Tibial artery (tissue), 4 donors: ENCODE results near the gene MON2.
A peak's percentile ranks its signal among the peaks of the same experiment; 100 is the strongest.
"Not testable (repeated sequence)": the region's sequence is repeated elsewhere in the genome, so short reads cannot be mapped to it uniquely, and the experiment has no call there.

Experiments
- DNase-seq, 2 donors: peaks; one replicate each; pipeline ENCODE4 v3.0.0-alpha.2; 2019
- H3K27ac ChIP-seq, 2 donors: fragments of 200-600 bp; sonication (generic) in 1 of 2; 1 replicate in 1 of 2; 2 replicates in 1 of 2; pipeline ENCODE4 v1.5.1; 2018 to 2019; ENCODE audit warnings: mild to moderate bottlenecking in 1 of 2
- H3K27me3 ChIP-seq, 2 donors: fragments of 200-600 bp; sonication (generic) in 1 of 2; one replicate each; pipeline versions ENCODE4 v1.5.1 to v1.6.0; 2016 to 2019
- H3K36me3 ChIP-seq, 3 donors: fragments of 200-600 bp; sonication (generic) in 2 of 3; one replicate each; pipeline ENCODE4 v1.5.1; 2016 to 2019; ENCODE audit warnings: mild to moderate bottlenecking in 2 of 3
- H3K4me1 ChIP-seq, 4 donors: fragments of 200-600 bp; sonication (generic) in 2 of 4; 1 replicate in 3 of 4; 2 replicates in 1 of 4; pipeline ENCODE4 v1.5.1; 2016 to 2019
- H3K4me3 ChIP-seq, 2 donors: fragments of 200-600 bp; sonication (generic) in 1 of 2; 1 replicate in 1 of 2; 2 replicates in 1 of 2; pipeline ENCODE4 v1.5.1; 2018 to 2019; ENCODE audit warnings: mild to moderate bottlenecking in 2 of 2
- H3K9me3 ChIP-seq, 3 donors: fragments of 200-600 bp; sonication (generic) in 1 of 3; one replicate each; pipeline ENCODE4 v1.5.1; 2016 to 2019
- CTCF ChIP-seq, 2 experiments: fragments of 200-600 bp in 1 of 2; fragments of 450-650 bp in 1 of 2; IDR thresholded peaks; one replicate each; pipeline ENCODE4 v1.5.1; 2017 to 2019; ENCODE audit warnings: antibody characterized with exemption in 2 of 2, mild to moderate bottlenecking in 1 of 2, moderate library complexity in 1 of 2
- intact Hi-C: fragments of 100-400 bp; cut with DNase I; formaldehyde crosslinking; loops from one replicate; pipeline ENCODE4 v1.15.0; 2023; ENCODE audit warnings: low total_unique reads

The MON2 gene

GRCh38 chr12:62552906-62553556 is 86.4 kb downstream of the MON2 start:
- H3K27me3 ChIP-seq = no peaks in the 10 kb centered on the region
- H3K36me3 ChIP-seq = peaks cover 57 to 65% (median 60%) of the 10 kb centered on the region in 3 donors
- no peak overlapping the region for H3K4me3 ChIP-seq
- intact Hi-C loops = no loop called here
- DNase-seq = no peak
- no peak overlapping the region for H3K27ac ChIP-seq
- no peaks in the 10 kb centered on the region for H3K4me1 ChIP-seq
- no peaks in the 10 kb centered on the region for H3K9me3 ChIP-seq
- no peak for TF ChIP-seq CTCF (IDR thresholded peaks at IDR 0.05)

- H3K27me3 ChIP-seq, H3K9me3 ChIP-seq, intact Hi-C loops, H3K27ac ChIP-seq, H3K4me1 ChIP-seq, DNase-seq, H3K4me3 ChIP-seq: not testable (repeated sequence)
- peaks cover 30 to 56% (median 48%) of the 10 kb centered on the region in 3 donors for H3K36me3 ChIP-seq
These were observed 92.7 kb downstream of the MON2 start for GRCh38 chr12:62559366-62559765.

GRCh38 chr12:62562846-62563245 is 96.2 kb downstream of the MON2 start:
- Histone ChIP-seq H3K36me3 (peaks cover 22 to 52% (median 41%) of the 10 kb centered on the region in 3 donors), H3K4me3 (no peak overlapping the region), H3K27me3 (no peaks in the 10 kb centered on the region), H3K9me3 (no peaks in the 10 kb centered on the region), H3K4me1 (no peaks in the 10 kb centered on the region), H3K27ac (no peak overlapping the region)
- intact Hi-C loops = no loop called here
- DNase-seq = no peak
- TF ChIP-seq CTCF (IDR thresholded peaks at IDR 0.05) = no peak

GRCh38 chr12:62575036-62575435 is 108.4 kb downstream of the MON2 start:
- no peak for TF ChIP-seq CTCF (IDR thresholded peaks at IDR 0.05)
- no peak for DNase-seq
- Histone ChIP-seq H3K9me3 (no peaks in the 10 kb centered on the region), H3K27me3 (no peaks in the 10 kb centered on the region), H3K27ac (peak overlapping the region; percentile 5 to 52), H3K4me1 (peaks cover 0 to 14% (median 2%) of the 10 kb centered on the region in 4 donors), H3K36me3 (peaks cover 9 to 14% (median 11%) of the 10 kb centered on the region in 3 donors), H3K4me3 (no peak overlapping the region)
- intact Hi-C loops = no loop called here

- no peaks in the 10 kb centered on the region for H3K9me3 ChIP-seq
- intact Hi-C loops = loop anchor here (2.0 kb wide), 1 partner anchor 46 kb away; no protein-coding TSS in a partner anchor
- TF ChIP-seq CTCF (IDR thresholded peaks at IDR 0.05) = no peak
- H3K4me3 ChIP-seq = no peak overlapping the region
- no peaks in the 10 kb centered on the region for H3K27me3 ChIP-seq
- no peak overlapping the region for H3K27ac ChIP-seq
- H3K4me1 ChIP-seq = peaks cover 0 to 14% (median 2%) of the 10 kb centered on the region in 4 donors
- DNase-seq = no peak
- H3K36me3 ChIP-seq = peaks cover 6 to 11% (median 7%) of the 10 kb centered on the region in 3 donors
These were observed 109.9 kb downstream of the MON2 start for GRCh38 chr12:62576503-62576902.

GRCh38 chr12:62578726-62579125 is 112.1 kb downstream of the MON2 start:
- Histone ChIP-seq H3K36me3 (no peaks in the 10 kb centered on the region), H3K4me3 (no peak overlapping the region), H3K4me1 (peaks cover 0 to 14% (median 2%) of the 10 kb centered on the region in 4 donors), H3K9me3 (no peaks in the 10 kb centered on the region), H3K27ac (no peak overlapping the region), H3K27me3 (no peaks in the 10 kb centered on the region)
- DNase-seq = no peak
- intact Hi-C loops = no loop called here
- TF ChIP-seq CTCF (IDR thresholded peaks at IDR 0.05) = no peak
